Measurements from ENCODE around the gene CEP250. TPM values are rescaled to one million over a fixed set of nuclear protein-coding genes. Genes with fewer than 3 reads are reported as not detected.

Gene CEP250
- total RNA-seq, 1 experiment from 2014 or later = 41.0 TPM

DNA sequence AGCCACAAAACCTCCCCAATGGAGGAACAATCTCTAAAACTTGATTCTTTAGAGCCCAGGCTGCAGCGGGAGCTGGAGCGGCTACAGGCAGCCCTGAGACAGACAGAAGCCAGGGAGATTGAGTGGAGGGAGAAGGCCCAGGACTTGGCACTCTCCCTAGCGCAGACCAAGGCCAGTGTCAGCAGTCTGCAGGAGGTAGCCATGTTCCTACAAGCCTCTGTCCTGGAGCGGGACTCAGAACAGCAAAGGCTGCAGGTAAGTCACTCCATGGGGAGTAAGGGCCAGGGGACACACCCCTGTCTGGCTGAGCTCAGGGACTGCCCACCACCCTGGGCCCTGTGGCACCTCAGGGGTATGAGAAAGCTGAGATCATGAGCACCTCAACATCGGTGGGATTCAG is 49.4 kb downstream of the CEP250 start:
- ChIA-PET POLR2A (interaction anchor here (1.7 kb wide), 1 partner anchor 11 kb away, joined by 4 read pairs; no protein-coding TSS in a partner anchor), CTCF (interaction anchor here (1.0 to 2.2 kb wide), 2 partner anchors 8 to 84 kb away, joined by 3 to 10 read pairs; no protein-coding TSS in a partner anchor)
- Mint-ChIP-seq H3K27me3 (ENCODE audit: insufficient read depth, unreplicated experiment) (no peaks in the 10 kb centered on the region), H3K36me3 (ENCODE audit: insufficient read depth, unreplicated experiment) (peaks cover 53% of the 10 kb centered on the region), H3K27ac (ENCODE audit: low read depth, unreplicated experiment) (no peak overlapping the region), H3K4me3 (ENCODE audit: unreplicated experiment) (no peak overlapping the region), H3K9me3 (ENCODE audit: unreplicated experiment) (no peaks in the 10 kb centered on the region), H3K4me1 (ENCODE audit: insufficient read depth, unreplicated experiment) (no peaks in the 10 kb centered on the region)
- no TSS peak for BruUV-seq (replicated peaks)
- TF ChIP-seq, protein P1, sequence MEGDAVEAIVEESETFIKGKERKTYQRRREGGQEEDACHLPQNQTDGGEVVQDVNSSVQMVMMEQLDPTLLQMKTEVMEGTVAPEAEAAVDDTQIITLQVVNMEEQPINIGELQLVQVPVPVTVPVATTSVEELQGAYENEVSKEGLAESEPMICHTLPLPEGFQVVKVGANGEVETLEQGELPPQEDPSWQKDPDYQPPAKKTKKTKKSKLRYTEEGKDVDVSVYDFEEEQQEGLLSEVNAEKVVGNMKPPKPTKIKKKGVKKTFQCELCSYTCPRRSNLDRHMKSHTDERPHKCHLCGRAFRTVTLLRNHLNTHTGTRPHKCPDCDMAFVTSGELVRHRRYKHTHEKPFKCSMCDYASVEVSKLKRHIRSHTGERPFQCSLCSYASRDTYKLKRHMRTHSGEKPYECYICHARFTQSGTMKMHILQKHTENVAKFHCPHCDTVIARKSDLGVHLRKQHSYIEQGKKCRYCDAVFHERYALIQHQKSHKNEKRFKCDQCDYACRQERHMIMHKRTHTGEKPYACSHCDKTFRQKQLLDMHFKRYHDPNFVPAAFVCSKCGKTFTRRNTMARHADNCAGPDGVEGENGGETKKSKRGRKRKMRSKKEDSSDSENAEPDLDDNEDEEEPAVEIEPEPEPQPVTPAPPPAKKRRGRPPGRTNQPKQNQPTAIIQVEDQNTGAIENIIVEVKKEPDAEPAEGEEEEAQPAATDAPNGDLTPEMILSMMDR (IDR thresholded peaks at IDR 0.05; ENCODE audit: unreplicated experiment) = no peak
- DNase-seq (ENCODE audit: unreplicated experiment) = no peak
- intact Hi-C loops (cut with micrococcal nuclease) = no loop called here

DNA sequence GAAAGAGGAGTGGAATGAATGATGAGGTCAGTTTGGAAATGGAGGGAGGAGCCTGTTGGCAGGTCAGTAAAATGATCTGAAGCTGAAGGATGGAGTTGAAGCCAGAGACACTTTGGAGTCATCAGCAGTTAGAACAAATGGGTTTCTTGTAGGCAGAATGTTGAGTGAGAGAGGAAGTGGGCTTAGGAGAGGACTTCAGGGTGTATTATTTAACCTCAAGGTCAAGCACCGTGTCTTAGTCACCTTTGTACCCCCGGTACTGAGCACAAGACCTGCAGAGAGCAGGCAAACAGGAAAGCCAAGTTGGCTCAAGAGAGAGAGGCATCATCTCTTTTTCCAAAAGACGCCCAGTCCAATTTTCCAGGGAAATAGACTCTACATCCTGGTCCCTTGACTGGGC is 50.8 kb downstream of the CEP250 start:
- CTCF ChIA-PET = no interaction called here
- POLR2A ChIA-PET = interaction anchor here (0.6 to 0.7 kb wide), 3 partner anchors 36 to 187 kb away, joined by 3 to 4 read pairs (median 4); partner anchors contain the start of gene ERGIC3

DNA sequence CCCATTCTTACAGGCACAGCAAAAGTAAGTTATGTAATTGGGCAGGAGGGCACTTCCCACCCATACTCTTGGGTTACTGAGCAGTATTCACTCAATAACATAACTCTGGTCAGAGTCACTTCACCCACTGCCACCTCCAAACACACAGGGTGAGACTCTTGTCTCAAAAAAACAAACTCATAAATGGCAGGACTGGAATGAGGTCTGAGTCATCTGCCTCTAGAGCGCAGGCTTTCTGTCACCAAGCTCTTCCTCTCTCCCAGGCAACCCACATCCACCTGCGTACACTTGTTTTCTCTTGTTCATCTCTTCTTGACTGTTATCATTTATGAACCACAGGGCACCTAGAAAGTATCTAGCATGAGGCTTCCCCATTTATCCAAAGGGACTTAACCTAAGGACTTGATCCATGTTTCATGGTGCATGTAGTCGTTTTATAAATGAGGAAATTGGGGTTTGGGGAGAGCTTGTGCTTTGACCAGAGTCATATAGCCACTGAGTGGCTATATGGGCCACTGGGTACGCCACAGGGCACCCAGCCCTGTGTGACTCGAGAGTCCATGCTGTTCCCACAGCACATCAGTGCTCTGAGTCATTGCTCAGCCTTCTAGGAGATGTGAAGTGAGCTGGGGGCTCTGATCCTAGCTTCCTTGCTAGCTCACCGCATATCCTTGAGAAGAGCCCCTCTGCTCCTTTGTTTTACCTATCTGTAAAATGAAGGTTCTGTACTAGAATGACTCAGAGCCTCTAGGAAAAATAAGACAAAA is 51.7 kb downstream of the CEP250 start:
- Mint-ChIP-seq H3K4me1 (ENCODE audit: insufficient read depth, unreplicated experiment) (no peaks in the 10 kb centered on the region), H3K4me3 (ENCODE audit: unreplicated experiment) (no peak overlapping the region), H3K36me3 (ENCODE audit: insufficient read depth, unreplicated experiment) (peaks cover 47% of the 10 kb centered on the region), H3K27ac (ENCODE audit: low read depth, unreplicated experiment) (no peak overlapping the region), H3K27me3 (ENCODE audit: insufficient read depth, unreplicated experiment) (no peaks in the 10 kb centered on the region), H3K9me3 (ENCODE audit: unreplicated experiment) (no peaks in the 10 kb centered on the region)
- ChIA-PET POLR2A (interaction anchor here (0.5 to 1.2 kb wide), 4 partner anchors 9 to 158 kb away, joined by 3 to 4 read pairs (median 4); partner anchors contain the start of gene ERGIC3), CTCF (no interaction called here)
- no peak for DNase-seq (ENCODE audit: unreplicated experiment)
- BruUV-seq (replicated peaks) = no TSS peak
- intact Hi-C loops (cut with micrococcal nuclease) = no loop called here
- TF ChIP-seq, protein P1 (IDR thresholded peaks at IDR 0.05; ENCODE audit: unreplicated experiment) = no peak

More for the DNA sequence above, 50.8 kb downstream of the CEP250 start:
- no TSS peak for BruUV-seq (replicated peaks)
- intact Hi-C loops (cut with micrococcal nuclease) = no loop called here
- Mint-ChIP-seq H3K9me3 (ENCODE audit: unreplicated experiment) (no peaks in the 10 kb centered on the region), H3K36me3 (ENCODE audit: insufficient read depth, unreplicated experiment) (peaks cover 50% of the 10 kb centered on the region), H3K4me1 (ENCODE audit: insufficient read depth, unreplicated experiment) (no peaks in the 10 kb centered on the region), H3K27ac (ENCODE audit: low read depth, unreplicated experiment) (no peak overlapping the region), H3K27me3 (ENCODE audit: insufficient read depth, unreplicated experiment) (no peaks in the 10 kb centered on the region), H3K4me3 (ENCODE audit: unreplicated experiment) (no peak overlapping the region)
- no peak for DNase-seq (ENCODE audit: unreplicated experiment)
- TF ChIP-seq, protein P1 (IDR thresholded peaks at IDR 0.05; ENCODE audit: unreplicated experiment) = no peak

DNA sequence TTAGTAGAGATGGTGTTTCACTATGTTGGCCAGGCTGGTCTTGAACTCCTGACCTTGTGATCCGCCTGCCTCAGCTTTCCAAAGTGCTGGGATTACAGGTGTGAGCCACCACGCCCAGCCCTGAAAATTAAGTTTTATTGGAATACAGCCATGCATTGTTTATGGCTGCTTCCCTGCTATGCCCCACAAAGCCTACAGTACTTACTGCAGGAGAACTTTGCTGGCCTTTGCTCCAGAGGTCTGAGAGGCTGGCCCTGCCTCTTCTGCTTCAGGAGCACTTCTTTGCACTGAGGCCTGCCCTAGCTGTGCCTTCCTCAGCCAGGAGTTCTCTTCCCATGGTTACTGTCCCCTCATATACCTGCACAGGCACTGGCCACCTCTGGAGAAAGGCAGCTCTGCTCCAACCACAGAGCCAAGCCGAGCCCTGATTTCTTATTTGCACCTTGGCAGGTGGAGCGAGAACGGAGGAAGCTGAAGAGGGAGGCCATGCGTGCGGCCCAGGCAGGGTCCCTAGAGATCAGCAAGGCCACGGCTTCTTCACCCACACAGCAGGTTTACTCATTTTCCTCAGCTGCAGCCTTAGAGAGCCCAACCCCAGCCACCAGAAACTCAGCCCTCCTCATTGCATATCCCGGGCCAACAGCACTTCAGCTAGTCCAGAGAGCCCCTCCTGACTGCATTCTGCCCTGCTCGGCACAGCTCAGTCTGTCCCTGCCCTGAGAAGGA is 53.3 kb downstream of the CEP250 start:
- no TSS peak for BruUV-seq (replicated peaks)
- CTCF ChIA-PET = interaction anchor here (0.6 kb wide), 1 partner anchor 55 kb away, joined by 4 read pairs; no protein-coding TSS in a partner anchor

More for the DNA sequence above, 53.3 kb downstream of the CEP250 start:
- H3K36me3 Mint-ChIP-seq (ENCODE audit: insufficient read depth, unreplicated experiment) = peaks cover 43% of the 10 kb centered on the region
- POLR2A ChIA-PET = interaction anchor here (0.8 to 1.3 kb wide), 2 partner anchors 11 to 13 kb away, joined by 3 read pairs; no protein-coding TSS in a partner anchor
- TF ChIP-seq, protein P1 (IDR thresholded peaks at IDR 0.05; ENCODE audit: unreplicated experiment) = no peak
- H3K4me3 Mint-ChIP-seq (ENCODE audit: unreplicated experiment) = no peak overlapping the region
- H3K27me3 Mint-ChIP-seq (ENCODE audit: insufficient read depth, unreplicated experiment) = no peaks in the 10 kb centered on the region
- intact Hi-C loops (cut with micrococcal nuclease) = no loop called here
- no peak overlapping the region for H3K27ac Mint-ChIP-seq (ENCODE audit: low read depth, unreplicated experiment)
- no peaks in the 10 kb centered on the region for H3K4me1 Mint-ChIP-seq (ENCODE audit: insufficient read depth, unreplicated experiment)
- DNase-seq (ENCODE audit: unreplicated experiment) = no peak
- H3K9me3 Mint-ChIP-seq (ENCODE audit: unreplicated experiment) = no peaks in the 10 kb centered on the region

All from MCF 10A (cell line).